GM21723 (cell line): ENCODE measurements around the gene GPR17.

ENCODE experiments used
- ATAC-seq: cut with Tn5 transposase; IDR thresholded peaks from one replicate; pipeline ENCODE4 v1.9.1; 2021; ENCODE audit warnings: mild to moderate bottlenecking, moderate library complexity; ENCODE audit not compliant: unreplicated experiment

GPR17 gene

DNA sequence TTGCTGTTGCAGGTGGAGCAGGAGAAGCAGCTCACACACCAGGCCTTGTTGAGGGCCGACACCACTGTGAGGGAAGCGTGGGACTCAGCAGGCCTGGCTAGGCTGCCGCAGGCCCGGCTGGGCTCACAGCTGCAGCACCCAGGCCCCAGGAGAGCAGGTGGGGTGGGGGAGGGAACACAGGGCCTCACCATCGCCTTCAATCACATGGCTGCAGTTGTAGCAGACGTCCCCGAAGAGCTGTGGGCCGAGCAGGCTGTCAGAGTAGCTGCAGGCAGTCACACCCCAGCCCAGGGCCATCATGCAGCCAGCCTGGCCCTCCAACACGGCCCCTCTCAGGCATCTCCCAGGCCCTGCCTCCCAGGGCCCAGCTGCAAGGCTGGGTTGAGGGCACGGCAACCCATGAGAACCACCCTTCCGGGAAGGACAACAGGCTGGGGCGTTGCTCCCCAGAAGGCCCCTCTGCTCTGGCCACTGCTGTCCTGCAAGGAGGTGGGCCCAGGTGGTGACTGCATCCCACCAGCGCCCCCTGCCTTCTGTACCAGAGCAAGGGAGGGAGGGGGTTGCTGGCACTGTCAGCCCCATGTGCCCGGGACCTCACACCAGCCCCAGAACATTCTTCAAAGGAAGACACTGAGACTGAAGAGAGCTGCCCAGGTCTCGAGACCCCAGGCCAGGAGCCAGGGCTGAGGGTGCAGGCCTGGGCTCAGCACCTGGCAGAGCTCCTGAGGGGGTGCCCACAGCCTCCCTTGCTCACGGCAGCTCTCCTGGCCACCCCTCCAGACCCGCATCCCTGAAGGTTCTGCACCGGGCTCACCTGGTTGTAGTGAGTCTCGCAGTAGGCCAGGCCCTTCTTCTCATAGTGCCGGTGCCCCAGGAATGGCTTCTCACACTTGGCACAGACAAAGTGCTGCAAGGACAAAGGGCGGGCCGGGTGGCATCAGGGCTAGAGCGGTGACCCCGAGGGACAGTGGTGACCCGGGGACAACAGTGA is 5.6 kb upstream of the GPR17 start:
- ATAC-seq, result no peak

DNA sequence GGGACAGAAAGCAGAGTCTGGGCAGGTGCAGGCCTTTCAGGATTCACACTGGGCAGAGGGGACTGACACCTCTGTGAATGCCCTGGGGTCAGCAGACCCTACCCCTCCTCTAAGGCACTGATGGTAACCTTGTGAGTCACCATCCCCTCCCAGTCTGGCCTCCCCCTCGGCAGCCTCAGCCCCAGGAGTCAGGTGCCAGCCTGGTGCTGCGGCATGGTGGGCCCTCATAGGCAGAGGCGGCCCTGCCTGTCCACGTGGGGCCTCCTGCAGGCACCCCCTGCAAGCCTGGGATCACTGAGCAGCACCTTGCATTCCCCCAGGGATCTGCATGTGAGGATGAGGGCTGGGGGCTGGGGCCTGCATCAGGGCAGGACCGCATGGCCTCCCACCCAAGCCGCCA is 4.8 kb upstream of the GPR17 start:
- ATAC-seq, result no peak

DNA sequence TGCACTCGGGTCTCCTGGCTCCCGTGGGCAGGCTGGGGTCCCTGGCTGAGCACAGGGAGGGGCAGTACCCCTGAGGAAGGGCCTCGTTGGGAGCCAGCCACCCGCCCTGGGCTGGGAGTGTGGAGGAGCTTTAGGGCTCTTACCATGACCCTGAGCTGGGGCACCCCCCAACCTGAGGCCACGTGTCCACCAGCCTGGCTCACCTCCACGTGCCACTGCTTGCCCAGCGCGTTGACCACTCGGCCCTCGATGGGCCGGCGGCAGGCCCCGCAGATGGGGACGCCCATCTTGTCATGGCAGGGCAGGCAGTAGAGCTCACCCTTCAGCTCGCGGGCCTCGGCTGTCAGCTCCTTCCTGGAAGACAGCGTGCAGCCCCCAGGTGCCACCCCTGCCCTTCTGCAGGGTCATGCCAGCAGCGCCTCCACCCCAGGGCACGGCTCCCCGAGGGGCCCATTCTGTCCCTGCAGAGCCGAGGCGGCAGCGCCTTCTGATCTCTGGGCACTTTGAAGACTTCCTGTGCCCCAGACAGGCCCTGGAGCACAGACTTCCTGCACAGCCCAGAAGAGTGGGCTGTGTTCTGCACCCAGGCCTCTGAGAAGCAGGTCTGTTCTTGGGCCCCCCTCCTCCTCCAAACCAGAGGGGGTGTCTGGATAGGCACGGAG is 4.0 kb upstream of the GPR17 start:
- no peak for ATAC-seq

DNA sequence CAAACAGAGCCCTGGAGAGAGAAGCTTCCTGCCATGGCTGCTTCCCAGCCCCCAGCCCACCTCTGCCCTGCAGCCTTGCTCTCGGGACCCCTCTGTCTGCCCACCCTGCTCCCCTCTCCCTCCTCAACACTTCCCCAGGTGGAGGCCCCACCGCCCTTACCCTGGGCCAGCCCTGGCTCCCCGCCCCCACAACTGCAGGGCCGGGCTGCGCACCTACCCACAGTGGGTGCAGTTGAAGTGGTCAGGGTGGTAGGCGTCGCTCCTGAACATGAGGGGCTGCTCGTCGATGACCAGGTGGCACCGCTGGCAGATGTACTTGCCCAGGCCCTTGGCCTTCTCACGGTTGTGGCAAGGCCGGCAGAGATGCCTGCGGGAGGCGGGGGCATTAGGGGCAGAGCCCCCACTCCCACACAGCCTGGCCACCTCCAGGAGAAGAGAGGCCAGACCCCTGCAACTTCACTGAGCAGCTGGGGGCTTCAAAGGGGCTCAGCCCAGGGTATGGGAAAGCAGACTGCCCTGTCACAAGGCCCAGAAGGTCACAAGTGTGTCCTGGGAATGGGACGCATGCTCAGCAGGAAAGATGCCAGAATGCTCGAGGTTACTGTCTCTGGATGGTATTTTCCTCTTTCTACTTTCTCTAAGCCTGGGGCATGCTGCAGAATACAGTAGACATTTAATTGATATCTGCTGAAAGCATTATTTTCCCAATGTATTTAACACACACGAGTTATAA is 3.1 kb upstream of the GPR17 start:
- ATAC-seq, result no peak

DNA sequence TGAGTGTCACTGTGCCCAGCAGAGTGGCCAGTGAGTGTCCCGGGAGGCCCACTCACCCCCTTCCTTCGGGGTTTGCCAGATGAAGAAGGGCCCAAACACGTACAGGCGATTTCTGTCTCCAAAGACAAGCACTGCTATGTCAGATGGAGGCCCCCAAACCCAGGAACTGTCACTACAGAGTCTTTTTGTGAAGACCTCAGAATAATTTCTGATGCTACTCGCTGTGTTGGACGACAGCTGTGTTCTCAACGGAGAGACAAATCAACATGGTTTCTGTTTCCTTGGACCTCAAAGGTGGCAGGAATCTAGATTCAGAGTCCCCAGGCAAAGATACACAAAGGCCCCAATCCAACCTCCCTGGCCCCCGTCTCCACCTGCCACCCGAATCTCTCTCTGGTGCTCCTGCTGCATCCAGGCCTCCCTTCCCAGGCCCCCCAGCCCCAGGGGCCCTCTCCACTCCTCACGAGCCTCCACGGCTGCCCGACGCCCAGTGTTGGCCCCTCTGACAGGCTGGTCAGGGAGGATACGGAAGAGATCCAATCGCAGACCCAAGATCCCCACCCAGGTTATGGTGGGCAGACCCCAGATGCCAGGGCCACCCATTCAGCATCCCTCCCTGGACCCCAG is 2.4 kb upstream of the GPR17 start:
- no peak for ATAC-seq

DNA sequence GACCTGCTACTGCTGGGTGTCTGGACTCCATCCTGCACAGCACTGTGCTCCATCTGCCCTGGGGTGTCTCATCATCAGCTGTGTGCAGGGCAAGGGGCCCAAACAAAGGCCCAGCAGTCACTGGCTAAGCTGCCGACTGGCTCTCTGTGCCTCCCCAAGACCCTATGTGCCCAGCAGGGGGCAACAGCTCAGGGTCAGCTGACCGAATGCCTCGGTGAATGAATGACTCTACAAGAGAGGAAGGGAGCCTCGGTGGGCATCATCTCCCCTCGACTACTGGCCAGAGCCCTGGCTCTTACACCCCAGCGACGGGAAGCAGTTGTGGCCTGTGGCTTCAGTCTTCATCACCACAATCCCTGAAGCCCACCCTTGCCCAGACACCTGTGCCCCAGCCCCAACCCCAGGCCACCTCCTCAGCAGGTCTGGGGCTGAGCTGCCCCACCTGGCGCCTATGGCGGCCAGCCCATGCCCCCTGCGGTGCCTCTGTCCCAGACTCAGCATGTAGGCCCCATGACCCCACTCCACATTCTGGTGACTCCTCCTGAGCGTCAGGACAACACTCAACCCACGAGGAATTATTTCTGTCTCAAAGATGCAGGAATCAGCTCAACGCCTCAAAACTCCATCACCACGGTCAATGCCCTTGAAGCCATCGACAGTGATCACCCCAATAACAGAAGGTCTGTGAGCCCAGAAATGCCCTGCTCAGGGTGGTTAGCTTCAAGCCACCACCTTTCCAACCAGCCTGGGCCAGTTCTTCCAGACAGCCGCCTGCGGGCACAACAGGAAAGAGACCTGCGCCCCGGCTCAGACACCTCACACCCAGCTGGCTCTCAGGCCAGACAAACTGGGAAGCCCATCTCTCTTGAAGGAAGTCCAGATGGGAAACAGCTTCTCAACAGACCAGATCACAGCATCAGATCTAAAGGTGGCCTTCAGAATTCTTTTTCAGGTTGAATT is 1.6 kb upstream of the GPR17 start:
- ATAC-seq, result no peak

DNA sequence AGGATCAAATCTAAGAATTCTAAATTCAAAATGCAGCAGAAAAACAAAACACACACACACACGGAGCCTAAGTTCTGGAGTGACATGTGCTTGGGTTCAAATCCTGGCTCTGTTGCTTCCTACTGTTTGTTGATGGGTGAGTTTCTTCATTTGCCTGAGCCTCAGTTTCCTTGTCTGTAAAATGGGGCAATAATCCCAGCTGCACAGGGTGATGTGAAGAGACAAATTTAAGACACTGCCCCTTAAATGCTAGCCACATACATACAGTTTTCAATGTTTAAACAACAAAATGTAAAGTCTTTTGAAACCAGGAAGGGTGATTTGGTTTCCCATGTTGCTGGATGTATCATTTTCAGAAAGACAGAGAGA is 943 bp upstream of the GPR17 start:
- ATAC-seq, result no peak

DNA sequence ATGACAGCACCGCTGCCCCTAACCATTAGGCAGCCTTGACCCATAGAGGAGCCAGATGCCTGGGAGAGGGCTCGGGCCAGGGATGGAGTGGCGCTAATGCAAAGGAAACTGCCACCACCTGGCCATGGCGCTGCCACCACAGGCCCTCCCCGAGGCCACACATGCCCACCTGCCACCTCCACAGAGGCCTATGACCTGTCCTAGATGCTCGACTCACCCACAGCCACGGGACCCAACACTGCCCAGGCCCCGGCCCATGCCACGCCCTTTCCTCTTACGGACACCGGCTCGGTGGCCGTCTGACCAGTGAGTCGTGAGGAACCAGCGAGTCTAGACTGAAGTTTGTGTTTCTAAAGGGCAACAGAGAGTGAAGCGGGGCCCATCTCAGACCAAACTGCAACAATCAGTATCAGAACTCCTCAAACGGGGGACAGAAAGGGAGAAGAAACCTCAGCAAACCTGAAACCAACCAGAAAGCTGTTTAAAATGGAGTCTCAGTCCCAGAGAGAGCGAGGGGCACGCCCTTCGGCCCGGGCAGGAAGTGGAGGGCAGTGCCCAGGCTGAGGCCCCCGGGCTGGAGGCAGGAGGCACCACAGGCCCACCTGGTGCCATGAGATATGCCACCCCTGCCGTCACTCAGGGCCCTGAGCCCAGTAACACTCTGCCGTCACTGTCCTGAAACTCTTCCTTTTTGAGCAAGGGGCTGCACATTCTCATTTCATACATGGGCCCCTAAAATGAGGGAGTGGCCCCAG is 711 bp downstream of the GPR17 start:
- no peak for ATAC-seq

DNA sequence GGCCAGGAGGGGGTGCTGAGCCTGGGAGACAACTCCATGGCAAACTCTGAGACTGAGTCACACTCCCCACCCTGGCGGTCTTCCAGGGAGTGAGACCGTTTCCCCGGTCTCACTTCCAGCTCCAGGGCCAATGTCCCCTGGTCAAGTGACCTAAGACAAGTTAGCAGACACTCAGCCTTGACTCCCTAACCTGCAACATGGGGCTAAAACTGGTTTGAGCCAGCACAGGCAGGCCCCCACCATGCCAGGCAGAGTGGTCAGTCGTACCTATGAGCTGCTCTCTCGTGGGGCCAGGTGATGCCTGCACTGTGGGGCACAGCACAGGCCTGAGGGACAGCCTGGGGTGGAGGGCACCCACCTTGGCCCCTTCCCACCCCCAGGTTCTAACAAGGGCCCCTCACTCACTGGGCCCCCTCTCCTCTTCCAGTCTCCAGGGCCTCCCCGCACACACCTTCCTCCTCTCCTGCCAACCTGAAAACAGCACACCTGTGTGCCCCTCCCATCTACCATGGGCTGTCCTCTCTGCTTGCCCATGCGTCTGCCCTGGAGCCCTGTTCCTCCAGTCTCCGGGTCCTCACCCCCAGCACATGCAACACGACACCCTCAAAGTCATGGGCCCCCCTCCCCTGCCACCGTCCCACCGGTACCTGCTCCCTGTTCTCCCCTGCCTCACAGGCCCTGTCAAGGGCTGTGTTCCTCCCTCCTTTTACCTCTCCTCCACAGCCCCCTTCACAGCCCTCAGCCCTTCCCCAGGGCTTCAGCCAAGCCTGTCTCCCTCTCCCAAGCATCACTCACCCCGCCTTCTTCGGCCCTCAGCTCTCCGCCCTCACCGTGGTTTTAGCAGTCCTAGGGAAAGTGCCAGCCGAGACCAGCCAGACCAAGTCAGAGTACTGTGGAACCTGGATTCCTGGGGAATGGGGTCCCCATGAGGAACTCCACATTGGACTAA is 1.6 kb downstream of the GPR17 start:
- ATAC-seq, result no peak

DNA sequence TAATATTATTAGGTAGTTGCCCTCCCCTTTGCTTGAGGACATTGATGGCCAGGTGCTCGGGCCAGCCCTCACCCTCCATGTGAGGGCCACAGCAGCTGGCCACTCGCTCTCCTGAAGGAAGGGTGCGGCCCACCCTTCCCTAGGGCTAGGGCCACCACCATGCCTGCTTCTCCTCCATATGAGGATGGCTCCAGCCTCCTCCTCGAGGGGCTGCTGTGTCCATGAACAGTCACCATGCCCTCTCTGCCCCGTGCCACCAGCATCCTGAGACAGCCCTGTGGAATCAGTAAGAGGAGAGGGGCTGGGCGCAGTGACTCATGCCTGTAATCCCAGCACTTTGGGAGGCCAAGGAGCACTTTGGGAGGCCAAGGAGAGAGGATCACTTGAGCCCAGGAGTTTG is 2.4 kb downstream of the GPR17 start:
- no peak for ATAC-seq

DNA sequence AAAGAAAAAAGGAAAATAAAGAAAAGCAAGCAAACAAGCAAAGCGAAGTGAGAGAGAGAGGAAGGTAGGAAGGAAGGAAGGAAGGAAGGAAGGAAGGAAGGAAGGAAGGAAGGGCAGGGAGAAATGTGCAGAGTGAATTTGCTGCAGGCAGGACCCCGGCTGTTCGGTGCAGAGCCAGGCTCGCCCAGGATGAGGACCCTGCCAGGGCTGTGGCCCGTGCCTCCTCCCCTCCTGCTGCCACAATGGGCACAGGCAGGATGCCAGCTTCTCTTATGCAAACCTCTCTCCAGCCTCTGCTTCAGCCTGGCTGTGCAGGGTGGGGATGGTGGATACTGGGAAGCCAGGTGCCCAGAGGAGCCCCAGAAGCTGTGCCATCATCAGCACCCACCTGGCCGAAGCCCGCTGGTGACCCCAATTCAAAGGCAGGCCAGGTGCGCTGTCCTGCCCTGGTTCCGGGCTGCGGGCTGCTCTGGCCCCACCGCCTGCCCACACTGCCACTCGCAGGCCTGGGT is 3.2 kb downstream of the GPR17 start:
- ATAC-seq, result no peak

DNA sequence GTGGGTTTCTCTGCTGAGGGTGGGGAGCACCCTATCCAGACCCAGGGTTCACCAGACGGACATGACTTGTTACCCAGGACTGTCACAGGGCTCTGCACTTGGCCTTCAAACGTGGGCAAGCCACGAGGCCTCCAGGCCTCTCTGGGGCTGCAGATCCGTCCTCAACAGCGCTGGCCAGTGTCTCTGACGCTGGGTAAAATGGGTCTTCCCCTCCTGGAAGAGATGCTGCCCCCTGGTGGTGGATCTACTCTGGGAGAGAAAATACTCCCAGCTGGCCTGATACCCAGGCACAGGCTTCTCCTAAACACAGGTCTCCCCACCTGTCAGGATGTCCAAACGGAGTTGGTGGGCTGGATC is 3.7 kb downstream of the GPR17 start:
- peak; percentile 78 for ATAC-seq

DNA sequence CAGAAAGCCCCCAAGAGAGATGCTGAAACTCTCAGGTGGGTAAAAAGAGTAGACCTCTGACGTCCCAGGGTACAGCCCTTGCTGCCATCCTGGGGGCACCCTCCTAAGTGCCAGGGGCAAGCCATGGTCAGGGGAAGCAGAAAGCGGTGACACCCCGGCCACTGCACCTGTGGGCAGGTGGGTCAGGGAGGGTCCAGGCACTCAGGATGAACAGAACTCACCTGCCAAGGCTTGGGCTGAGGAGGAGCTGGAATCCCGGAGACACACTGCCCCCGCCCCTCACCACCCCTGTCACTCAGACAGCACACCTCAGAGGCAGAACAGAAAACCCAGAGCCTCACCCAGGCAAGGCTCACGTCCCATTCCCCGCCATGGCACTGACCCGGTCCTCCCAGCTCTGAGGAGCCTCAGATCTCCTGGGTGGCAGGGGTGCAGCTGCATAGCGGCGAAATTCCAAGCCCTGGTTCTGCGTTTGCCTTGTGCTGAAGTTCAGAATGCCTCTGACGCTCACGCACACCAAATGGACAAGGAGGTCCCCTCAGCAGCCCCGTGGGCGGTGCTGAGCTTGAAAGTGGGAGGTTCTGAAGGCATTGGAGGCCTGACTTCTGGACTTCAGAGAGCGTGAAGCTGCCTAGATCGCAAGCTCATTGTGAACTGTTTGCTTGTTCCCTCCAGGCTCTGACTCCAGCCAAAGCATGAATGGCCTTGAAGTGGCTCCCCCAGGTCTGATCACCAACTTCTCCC is 4.3 kb downstream of the GPR17 start:
- ATAC-seq, result peak; percentile 13

DNA sequence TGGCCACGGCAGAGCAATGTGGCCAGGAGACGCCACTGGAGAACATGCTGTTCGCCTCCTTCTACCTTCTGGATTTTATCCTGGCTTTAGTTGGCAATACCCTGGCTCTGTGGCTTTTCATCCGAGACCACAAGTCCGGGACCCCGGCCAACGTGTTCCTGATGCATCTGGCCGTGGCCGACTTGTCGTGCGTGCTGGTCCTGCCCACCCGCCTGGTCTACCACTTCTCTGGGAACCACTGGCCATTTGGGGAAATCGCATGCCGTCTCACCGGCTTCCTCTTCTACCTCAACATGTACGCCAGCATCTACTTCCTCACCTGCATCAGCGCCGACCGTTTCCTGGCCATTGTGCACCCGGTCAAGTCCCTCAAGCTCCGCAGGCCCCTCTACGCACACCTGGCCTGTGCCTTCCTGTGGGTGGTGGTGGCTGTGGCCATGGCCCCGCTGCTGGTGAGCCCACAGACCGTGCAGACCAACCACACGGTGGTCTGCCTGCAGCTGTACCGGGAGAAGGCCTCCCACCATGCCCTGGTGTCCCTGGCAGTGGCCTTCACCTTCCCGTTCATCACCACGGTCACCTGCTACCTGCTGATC is 4.9 kb downstream of the GPR17 start:
- no peak for ATAC-seq

DNA sequence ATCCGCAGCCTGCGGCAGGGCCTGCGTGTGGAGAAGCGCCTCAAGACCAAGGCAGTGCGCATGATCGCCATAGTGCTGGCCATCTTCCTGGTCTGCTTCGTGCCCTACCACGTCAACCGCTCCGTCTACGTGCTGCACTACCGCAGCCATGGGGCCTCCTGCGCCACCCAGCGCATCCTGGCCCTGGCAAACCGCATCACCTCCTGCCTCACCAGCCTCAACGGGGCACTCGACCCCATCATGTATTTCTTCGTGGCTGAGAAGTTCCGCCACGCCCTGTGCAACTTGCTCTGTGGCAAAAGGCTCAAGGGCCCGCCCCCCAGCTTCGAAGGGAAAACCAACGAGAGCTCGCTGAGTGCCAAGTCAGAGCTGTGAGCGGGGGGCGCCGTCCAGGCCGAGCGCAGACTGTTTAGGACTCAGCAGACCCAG is 5.4 kb downstream of the GPR17 start:
- no peak for ATAC-seq

DNA sequence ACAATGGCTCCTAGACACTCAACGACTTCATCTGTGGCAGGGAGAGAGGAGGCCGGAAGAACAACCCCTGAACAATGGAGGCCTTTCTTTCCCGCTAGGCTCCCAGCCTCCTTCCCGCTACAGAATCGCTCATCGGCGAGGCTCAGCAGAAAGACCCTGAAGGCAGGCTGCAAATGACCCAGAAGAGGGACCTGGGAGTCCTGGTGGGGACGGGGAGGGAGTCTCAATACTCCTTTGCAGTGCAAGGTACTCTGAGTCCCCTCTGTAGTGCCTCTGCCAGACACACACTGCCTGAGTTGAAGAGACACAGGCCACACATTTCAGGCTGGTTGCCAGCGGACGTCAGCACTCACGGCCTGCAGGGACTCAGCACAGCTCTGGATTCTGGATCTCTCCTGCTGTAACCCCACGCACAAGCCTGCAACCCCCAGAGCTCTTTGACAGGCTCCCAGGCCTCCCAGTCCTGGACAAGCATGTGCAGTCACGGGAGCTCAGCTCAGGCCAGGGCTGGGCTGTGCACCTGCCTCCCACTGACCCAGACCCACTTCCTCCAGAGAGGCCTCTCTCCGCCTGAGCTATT is 6.1 kb downstream of the GPR17 start:
- ATAC-seq, result no peak
